Measurements from ENCODE around the gene TAB2.

Gene TAB2

DNA sequence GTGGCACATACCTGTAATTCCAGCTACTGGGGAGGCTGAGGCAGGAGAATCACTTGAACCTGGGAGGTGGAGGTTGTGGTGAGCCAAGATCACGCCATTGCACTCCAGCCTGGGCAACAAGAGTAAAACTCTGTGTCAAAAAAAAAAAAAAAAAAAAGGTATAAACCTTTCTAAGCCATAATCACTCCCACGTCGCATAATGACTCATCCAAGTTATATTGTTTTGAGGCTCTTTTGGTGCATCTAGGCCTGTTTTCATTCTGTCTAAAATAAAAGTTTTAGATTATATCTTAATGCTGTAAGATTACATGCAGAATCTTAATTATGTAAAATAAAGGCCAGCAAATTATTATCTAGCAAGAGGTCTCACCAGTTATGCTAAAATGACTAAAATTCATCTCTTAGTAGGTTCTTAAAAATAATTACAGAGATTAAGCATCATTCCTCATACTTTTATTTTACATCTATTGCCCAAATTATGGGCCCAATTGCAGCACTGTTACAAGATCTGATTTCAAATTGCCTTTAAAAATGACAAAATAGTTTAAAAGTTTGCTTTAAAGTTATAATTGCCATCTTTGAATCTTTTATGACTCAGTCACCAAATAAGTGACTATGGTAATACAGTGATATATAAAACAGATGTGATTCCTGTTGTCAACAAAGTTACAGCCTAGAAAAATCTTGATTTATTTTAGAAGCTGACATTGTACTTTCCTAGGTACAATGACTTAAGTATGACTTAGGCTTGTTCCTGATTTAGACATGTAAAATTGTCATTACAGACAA is 72.2 kb downstream of the TAB2 start:
- Histone ChIP-seq H3K9me3 (ENCODE audit: control insufficient read depth, insufficient read depth, low read depth, low read length) (no peaks in the 10 kb centered on the region), H3K4me3 (ENCODE audit: low read depth, low read length) (no peak overlapping the region), H3K4me1 (ENCODE audit: control insufficient read depth, insufficient read depth, low read length) (no peaks in the 10 kb centered on the region), H3K27ac (ENCODE audit: extremely low read depth, low read depth, low read length) (no peak overlapping the region), H3K36me3 (ENCODE audit: control insufficient read depth in 2 of 2, insufficient read depth in 1 of 2, low read length in 2 of 2) (peaks cover 4 to 19% of the 10 kb centered on the region in 2 experiments; a peak in 2 of 3 replicates)
- TF ChIP-seq ZNF391 (tag by site-specific recombination; IDR thresholded peaks at IDR 0.05; ENCODE audit: borderline replicate concordance, low read depth) = no peak
- TF ChIP-seq ZNF121 (tag by site-specific recombination; IDR thresholded peaks at IDR 0.05) = no peak
- no peak for TF ChIP-seq ZBTB48 (tag by site-specific recombination; IDR thresholded peaks at IDR 0.05)
- TF ChIP-seq ZNF324 (tag by site-specific recombination; IDR thresholded peaks at IDR 0.05) = no peak
- no peak for TF ChIP-seq ZBTB17 (tag by site-specific recombination; IDR thresholded peaks at IDR 0.05)
- ChIA-PET CTCF (no interaction called here), POLR2A (no interaction called here)

DNA sequence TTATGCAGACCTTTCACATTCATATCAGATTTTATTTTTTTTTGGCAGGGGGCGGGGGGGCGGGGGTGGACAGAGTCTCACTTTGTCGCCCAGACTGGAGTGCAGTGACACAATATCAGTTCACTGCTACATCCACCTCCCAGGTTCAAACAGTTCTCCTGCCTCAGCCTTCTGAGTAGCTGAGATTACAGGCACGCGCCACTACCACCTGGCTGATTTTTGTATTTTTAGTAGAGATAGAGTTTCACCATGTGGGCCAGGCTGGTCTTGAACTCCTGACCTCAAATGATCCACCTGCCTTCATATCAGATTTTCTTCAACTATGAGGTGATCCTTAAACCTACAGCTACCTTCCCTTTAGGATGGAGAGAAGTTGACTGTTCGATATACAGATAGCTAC is 74.6 kb downstream of the TAB2 start:
- ChIA-PET POLR2A (no interaction called here), CTCF (interaction anchor here (0.6 kb wide), 2 partner anchors 41 to 264 kb away, joined by 3 to 4 read pairs; no protein-coding TSS in a partner anchor)
- no peak for TF ChIP-seq ZNF132 (tag by site-specific recombination; IDR thresholded peaks at IDR 0.05; ENCODE audit: borderline replicate concordance)
- TF ChIP-seq ZNF785 (tag by site-specific recombination; IDR thresholded peaks at IDR 0.05) = no peak
- no peak for TF ChIP-seq ZNF239 (tag by site-specific recombination; IDR thresholded peaks at IDR 0.05)
- no peak for TF ChIP-seq ZNF114 (tag by site-specific recombination; IDR thresholded peaks at IDR 0.05)
- TF ChIP-seq ZNF121 (tag by site-specific recombination; IDR thresholded peaks at IDR 0.05) = no peak
- no peak for TF ChIP-seq ZIC2 (tag by site-specific recombination; IDR thresholded peaks at IDR 0.05)
- TF ChIP-seq ZNF776 (tag by site-specific recombination; IDR thresholded peaks at IDR 0.05; ENCODE audit: borderline replicate concordance) = no peak
- TF ChIP-seq, protein P1, sequence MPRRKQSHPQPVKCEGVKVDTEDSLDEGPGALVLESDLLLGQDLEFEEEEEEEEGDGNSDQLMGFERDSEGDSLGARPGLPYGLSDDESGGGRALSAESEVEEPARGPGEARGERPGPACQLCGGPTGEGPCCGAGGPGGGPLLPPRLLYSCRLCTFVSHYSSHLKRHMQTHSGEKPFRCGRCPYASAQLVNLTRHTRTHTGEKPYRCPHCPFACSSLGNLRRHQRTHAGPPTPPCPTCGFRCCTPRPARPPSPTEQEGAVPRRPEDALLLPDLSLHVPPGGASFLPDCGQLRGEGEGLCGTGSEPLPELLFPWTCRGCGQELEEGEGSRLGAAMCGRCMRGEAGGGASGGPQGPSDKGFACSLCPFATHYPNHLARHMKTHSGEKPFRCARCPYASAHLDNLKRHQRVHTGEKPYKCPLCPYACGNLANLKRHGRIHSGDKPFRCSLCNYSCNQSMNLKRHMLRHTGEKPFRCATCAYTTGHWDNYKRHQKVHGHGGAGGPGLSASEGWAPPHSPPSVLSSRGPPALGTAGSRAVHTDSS (tag by site-specific recombination; IDR thresholded peaks at IDR 0.05) = no peak
- TF ChIP-seq ZBTB48 (tag by site-specific recombination; IDR thresholded peaks at IDR 0.05) = no peak
- TF ChIP-seq ZNF324 (tag by site-specific recombination; IDR thresholded peaks at IDR 0.05) = no peak
- no peak for TF ChIP-seq ZNF354C (tag by site-specific recombination; IDR thresholded peaks at IDR 0.05; ENCODE audit: borderline replicate concordance, low read depth)
- TF ChIP-seq, protein P2, sequence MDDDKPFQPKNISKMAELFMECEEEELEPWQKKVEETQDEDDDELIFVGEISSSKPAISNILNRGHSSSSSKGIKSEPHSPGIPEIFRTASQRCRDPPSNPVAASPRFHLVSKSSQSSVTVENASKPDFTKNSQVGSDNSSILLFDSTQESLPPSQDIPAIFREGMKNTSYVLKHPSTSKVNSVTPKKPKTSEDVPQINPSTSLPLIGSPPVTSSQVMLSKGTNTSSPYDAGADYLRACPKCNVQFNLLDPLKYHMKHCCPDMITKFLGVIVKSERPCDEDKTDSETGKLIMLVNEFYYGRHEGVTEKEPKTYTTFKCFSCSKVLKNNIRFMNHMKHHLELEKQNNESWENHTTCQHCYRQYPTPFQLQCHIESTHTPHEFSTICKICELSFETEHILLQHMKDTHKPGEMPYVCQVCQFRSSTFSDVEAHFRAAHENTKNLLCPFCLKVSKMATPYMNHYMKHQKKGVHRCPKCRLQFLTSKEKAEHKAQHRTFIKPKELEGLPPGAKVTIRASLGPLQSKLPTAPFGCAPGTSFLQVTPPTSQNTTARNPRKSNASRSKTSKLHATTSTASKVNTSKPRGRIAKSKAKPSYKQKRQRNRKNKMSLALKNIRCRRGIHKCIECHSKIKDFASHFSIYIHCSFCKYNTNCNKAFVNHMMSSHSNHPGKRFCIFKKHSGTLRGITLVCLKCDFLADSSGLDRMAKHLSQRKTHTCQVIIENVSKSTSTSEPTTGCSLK (tag by site-specific recombination; IDR thresholded peaks at IDR 0.05) = no peak
- TF ChIP-seq ZNF585B (tag by site-specific recombination; IDR thresholded peaks at IDR 0.05) = no peak
- TF ChIP-seq, protein P3, sequence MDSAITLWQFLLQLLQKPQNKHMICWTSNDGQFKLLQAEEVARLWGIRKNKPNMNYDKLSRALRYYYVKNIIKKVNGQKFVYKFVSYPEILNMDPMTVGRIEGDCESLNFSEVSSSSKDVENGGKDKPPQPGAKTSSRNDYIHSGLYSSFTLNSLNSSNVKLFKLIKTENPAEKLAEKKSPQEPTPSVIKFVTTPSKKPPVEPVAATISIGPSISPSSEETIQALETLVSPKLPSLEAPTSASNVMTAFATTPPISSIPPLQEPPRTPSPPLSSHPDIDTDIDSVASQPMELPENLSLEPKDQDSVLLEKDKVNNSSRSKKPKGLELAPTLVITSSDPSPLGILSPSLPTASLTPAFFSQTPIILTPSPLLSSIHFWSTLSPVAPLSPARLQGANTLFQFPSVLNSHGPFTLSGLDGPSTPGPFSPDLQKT (IDR thresholded peaks at IDR 0.05; ENCODE audit: borderline replicate concordance, low read depth, low read length) = no peak
- TF ChIP-seq ZNF223 (tag by site-specific recombination; IDR thresholded peaks at IDR 0.05) = no peak
- no peak overlapping the region for H3K27ac ChIP-seq (ENCODE audit: extremely low read depth, low read depth, low read length)
- no peaks in the 10 kb centered on the region for H3K9me3 ChIP-seq (ENCODE audit: control insufficient read depth, insufficient read depth, low read depth, low read length)
- no peak overlapping the region for H3K4me3 ChIP-seq (ENCODE audit: low read depth, low read length)
- H3K36me3 ChIP-seq (ENCODE audit: control insufficient read depth in 2 of 2, insufficient read depth in 1 of 2, low read length in 2 of 2) = peaks cover 0 to 14% of the 10 kb centered on the region in 2 experiments; a peak in 2 of 3 replicates
- H3K4me1 ChIP-seq (ENCODE audit: control insufficient read depth, insufficient read depth, low read length) = no peaks in the 10 kb centered on the region
